BE2C (cell line): Measurements from ENCODE around the gene TBX6.

Experiments used
- DNase-seq: peaks from one replicate; pipeline ENCODE4 v3.0.0-alpha.2; 2020
- H3K27me3 ChIP-seq: fragments of 250-450 bp; sonication (Bioruptor Pico); 2 replicates; pipeline ENCODE4 v1.5.1; 2020; ENCODE audit warnings: mild to moderate bottlenecking
- H3K36me3 ChIP-seq: fragments of 250-450 bp; sonication (Bioruptor Pico); 2 replicates; pipeline ENCODE4 v1.5.1; 2020; ENCODE audit warnings: mild to moderate bottlenecking
- H3K4me1 ChIP-seq: fragments of 250-450 bp; sonication (Bioruptor Pico); 2 replicates; pipeline ENCODE4 v1.5.1; 2020
- H3K4me3 ChIP-seq: 2 replicates; pipeline ENCODE4 v1.5.1; 2011; ENCODE audit warnings: low read depth, low read length
- H3K9me3 ChIP-seq: fragments of 250-450 bp; sonication (Bioruptor Pico); 2 replicates; pipeline ENCODE4 v1.5.1; 2020
- CTCF ChIP-seq: IDR thresholded peaks from 2 replicates; pipeline ENCODE4 v1.5.1; 2012; ENCODE audit warnings: mild to moderate bottlenecking, low read depth, low read length

TBX6 gene

DNA sequence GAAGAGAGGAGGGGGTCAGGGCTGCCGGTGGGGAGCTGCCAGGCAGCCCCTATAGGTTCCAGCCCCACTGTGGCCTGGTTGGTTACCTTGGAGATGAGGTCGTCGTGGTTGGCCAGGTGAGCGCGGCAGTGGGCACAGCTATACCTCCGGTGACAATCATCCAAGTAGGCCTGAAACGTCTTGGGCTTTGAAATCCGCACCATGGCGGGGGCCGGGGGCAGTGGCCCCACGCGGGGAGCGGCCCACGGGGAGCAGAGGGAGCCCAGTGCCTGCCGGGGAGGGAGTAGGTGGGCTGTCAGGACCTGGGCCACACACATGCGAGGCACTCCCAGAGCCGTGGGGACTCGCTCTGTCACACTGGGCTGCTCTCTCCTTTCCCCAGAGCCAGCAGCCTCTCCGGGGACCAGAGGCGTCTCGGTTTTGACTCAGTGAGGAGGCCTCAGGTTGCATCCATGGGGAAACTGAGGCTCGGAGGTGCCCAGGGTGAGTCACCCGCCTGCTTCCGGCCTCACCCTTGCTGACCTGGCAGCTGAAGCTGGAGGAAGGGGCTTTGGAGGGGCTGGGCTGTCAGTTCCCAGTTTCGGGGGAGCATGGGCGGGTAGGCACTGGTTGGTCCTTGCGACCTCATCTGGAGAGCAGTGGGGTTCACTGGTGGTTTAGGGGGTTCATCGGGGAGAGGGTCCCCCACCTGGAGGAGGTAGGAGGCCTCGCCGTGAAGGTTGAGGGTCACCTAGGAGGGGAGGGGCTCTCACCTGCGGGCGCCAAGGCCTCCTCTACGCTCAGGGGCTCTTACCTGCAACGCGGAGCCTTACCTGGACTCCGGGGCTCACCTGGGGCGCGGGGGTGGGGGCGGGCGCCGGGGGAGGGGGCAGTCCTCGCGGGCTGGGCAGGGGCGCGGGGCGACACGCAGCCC, 3.7 kb upstream of the TBX6 start:
- Histone ChIP-seq H3K9me3 (peaks cover 8% of the 10 kb centered on the region; the same call in 1 of the 2 replicates), H3K4me3 (peak overlapping the region; percentile 41), H3K4me1 (peaks cover 9% of the 10 kb centered on the region), H3K36me3 (no peaks in the 10 kb centered on the region), H3K27me3 (no peaks in the 10 kb centered on the region)
- DNase-seq = no peak
- no peak for TF ChIP-seq CTCF

DNA sequence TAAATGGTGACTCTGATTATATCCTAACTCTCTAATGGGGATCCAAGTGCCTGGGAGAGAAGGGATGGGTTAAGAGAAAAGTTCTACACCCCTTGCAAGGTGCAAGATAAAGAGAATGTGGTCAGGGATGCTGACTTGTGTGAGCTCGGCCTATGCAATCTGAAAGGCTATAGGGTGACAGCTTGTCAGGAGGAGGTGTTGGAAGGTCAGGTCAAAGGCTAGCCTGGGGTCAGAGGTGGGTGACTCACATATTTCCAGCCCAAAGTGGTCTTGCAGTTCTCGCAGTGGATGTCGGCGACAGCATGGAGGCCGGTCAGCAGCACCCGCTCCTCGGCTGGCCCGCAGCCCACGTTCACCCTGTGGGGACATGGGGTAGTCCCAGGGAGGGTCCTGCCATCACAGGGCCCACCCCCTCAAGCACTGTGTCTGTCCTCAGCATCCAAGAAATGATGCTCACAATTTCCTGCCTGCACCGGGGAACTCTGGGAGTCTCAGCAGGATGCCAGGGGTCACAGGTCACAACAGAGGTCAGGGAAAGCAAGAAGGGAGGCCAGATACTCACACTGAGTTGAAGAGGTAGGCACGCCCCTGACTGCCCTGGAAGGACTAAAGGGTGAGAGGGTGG, 2.9 kb upstream of the TBX6 start:
- Histone ChIP-seq H3K27me3 (no peaks in the 10 kb centered on the region), H3K9me3 (peaks cover 8% of the 10 kb centered on the region; the same call in 1 of the 2 replicates), H3K4me1 (peaks cover 9% of the 10 kb centered on the region), H3K36me3 (no peaks in the 10 kb centered on the region), H3K4me3 (no peak overlapping the region)
- no peak for DNase-seq
- no peak for TF ChIP-seq CTCF

DNA sequence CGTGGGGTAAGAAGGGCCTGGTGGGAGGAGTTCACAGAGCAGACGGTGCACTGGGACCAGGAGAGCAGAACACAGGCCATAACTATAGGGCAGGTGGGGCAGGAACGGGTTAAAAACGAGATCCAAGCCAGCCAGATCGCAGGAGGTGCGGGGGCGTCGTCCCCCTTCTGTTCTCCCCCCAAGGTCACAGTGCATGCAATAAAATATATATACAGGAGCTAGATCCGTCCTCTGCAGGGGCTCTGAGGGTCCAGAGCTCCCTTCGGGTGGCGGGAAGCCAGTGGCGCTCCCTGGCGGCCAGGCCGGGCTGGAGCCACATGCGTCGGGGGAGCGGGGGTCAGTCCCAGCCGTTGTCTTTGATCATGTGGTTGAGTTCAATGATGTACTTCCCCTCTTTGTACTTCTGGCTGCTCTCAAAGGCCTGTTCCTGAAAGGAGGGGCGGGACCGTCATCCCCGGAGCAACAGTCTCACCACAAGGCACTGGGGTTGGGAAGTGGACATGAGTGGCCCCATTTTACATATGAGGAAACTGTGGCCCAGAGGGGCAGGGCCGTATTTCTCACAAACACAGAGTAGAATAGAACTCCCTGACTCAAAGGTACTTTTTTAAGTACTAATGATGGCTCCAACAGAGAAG, 768 bp upstream of the TBX6 start:
- no peaks in the 10 kb centered on the region for H3K27me3 ChIP-seq
- peak; percentile 88 for DNase-seq
- peaks cover 8% of the 10 kb centered on the region; the same call in 1 of the 2 replicates for H3K9me3 ChIP-seq
- no peaks in the 10 kb centered on the region for H3K36me3 ChIP-seq
- peak overlapping the region; percentile 87 for H3K4me3 ChIP-seq
- H3K4me1 ChIP-seq = peaks cover 9% of the 10 kb centered on the region
- peak; percentile 85 for TF ChIP-seq CTCF

- Histone ChIP-seq H3K27me3 (no peaks in the 10 kb centered on the region), H3K9me3 (no peaks in the 10 kb centered on the region), H3K36me3 (peaks cover 4% of the 10 kb centered on the region), H3K4me3 (peak overlapping the region; percentile 87), H3K4me1 (peaks cover 5% of the 10 kb centered on the region)
- peak; percentile 23 for DNase-seq
- TF ChIP-seq CTCF = no peak
Measured at GRCh38 chr16:30090610-30091331, 953 bp downstream of the TBX6 start.

- peaks cover 20% of the 10 kb centered on the region for H3K36me3 ChIP-seq
- peaks cover 5% of the 10 kb centered on the region; the same call in 1 of the 2 replicates for H3K4me1 ChIP-seq
- no peaks in the 10 kb centered on the region for H3K9me3 ChIP-seq
- DNase-seq = no peak
- H3K4me3 ChIP-seq = no peak overlapping the region
- TF ChIP-seq CTCF = no peak
- H3K27me3 ChIP-seq = no peaks in the 10 kb centered on the region
Measured at GRCh38 chr16:30088832-30089624, 2.7 kb downstream of the TBX6 start.
